Loucy (cell line): ENCODE measurements around the gene CTNND2.

Source experiments
- EZH2phosphoT487 ChIP-seq: fragments of 200-600 bp; IDR thresholded peaks from 2 replicates; pipeline ENCODE4 v1.6.1; 2018; ENCODE audit warnings: antibody characterized with exemption, mild to moderate bottlenecking, moderate library complexity, borderline replicate concordance
- TF ChIP-seq, protein P1 (sequence below): fragments of 200-600 bp; sonication (generic); conservative IDR thresholded peaks from 2 replicates; pipeline ENCODE4 v1.5.1; 2014; ENCODE audit warnings: mild to moderate bottlenecking, antibody characterized with exemption, low read length

DNA sequence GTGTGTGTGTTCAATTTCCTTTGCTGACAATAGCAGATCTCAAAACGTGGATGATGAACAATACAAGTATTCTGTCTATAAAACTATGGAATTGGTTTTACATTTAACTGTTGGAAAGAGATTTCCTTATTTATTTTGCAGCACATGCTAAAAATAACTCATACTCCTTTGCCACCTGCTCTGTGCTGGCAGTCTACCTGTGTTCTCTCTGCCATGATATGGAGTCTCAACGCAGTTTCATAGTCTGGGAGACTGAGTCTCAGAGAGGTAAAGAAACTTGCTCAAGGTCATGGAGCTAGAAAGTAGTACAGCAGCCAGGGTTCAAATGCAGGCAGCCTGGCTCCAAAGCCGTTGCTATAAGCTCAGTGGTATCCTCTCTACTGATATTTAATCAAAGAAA is 677.2 kb downstream of the CTNND2 start:
- TF ChIP-seq EZH2phosphoT487 = no peak
- TF ChIP-seq, protein P1, sequence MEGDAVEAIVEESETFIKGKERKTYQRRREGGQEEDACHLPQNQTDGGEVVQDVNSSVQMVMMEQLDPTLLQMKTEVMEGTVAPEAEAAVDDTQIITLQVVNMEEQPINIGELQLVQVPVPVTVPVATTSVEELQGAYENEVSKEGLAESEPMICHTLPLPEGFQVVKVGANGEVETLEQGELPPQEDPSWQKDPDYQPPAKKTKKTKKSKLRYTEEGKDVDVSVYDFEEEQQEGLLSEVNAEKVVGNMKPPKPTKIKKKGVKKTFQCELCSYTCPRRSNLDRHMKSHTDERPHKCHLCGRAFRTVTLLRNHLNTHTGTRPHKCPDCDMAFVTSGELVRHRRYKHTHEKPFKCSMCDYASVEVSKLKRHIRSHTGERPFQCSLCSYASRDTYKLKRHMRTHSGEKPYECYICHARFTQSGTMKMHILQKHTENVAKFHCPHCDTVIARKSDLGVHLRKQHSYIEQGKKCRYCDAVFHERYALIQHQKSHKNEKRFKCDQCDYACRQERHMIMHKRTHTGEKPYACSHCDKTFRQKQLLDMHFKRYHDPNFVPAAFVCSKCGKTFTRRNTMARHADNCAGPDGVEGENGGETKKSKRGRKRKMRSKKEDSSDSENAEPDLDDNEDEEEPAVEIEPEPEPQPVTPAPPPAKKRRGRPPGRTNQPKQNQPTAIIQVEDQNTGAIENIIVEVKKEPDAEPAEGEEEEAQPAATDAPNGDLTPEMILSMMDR = no peak
